ENCODE results near the gene MRPL14. TPM values are rescaled to one million over a fixed set of nuclear protein-coding genes. Genes with fewer than 3 reads are reported as not detected.

The MRPL14 gene
- total RNA-seq, 1 donor from 2014 or later = 40.4 TPM

DNA sequence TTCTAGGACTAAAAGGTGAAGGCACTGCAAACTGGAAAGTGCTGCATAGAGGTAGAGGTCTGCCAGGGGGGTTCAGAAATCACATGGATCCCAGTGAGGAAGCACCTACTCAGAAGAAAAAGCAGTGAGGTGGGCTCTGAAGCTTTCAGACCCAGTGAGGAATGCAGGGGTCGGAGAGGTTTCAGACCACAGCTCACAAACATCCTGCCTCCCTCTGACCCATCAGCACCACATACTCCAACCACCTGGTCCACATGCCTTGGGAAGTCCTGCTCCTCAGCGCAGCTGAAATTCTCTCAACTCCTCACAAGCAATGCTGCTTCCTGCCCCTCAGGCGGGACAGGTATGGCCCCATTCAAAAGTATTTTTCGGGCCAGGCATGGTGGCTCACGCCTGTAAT lies 20.2 kb downstream of the MRPL14 start:
- Mint-ChIP-seq H3K4me1 (peaks cover 23% of the 10 kb centered on the region), H3K36me3 (peaks cover 45% of the 10 kb centered on the region), H3K4me3 (no peak overlapping the region), H3K27me3 (ENCODE audit: insufficient read depth, low read depth) (peaks cover 6% of the 10 kb centered on the region), H3K9me3 (no peaks in the 10 kb centered on the region), H3K27ac (no peak overlapping the region)
- no peak overlapping the region for H3K4me3 ChIP-seq
- no peak overlapping the region for H3K27ac ChIP-seq
- H3K79me2 ChIP-seq (ENCODE audit: low read depth) = peaks cover 28% of the 10 kb centered on the region
- no peak for TF ChIP-seq CTCF (IDR thresholded peaks at IDR 0.05)
- TF ChIP-seq EZH2 (IDR thresholded peaks at IDR 0.05) = no peak
- TF ChIP-seq EZH2phosphoT487 (IDR thresholded peaks at IDR 0.05) = no peak
- peaks cover 9% of the 10 kb centered on the region for H3K4me1 ChIP-seq
- H3K9me3 ChIP-seq (ENCODE audit: low read depth) = no peaks in the 10 kb centered on the region
- H3K27me3 ChIP-seq = no peaks in the 10 kb centered on the region
- H2AFZ ChIP-seq (replicated peaks) = no peak overlapping the region
- no peaks in the 10 kb centered on the region for H3K36me3 ChIP-seq
- peaks cover 71% of the 10 kb centered on the region for H4K20me1 ChIP-seq (ENCODE audit: low read depth)
- no peak overlapping the region for H3K4me2 ChIP-seq
- no peak overlapping the region for H3K9ac ChIP-seq
- peaks cover 7% of the 10 kb centered on the region for H3F3A ChIP-seq (ENCODE audit: low read depth)
- no peak for DNase-seq (ENCODE audit: low spot score)

GRCh38 chr6:44105993-44106740 lies 21.1 kb downstream of the MRPL14 start:
- Histone ChIP-seq H3K4me2 (no peak overlapping the region), H3K9me3 (ENCODE audit: low read depth) (no peaks in the 10 kb centered on the region), H3K79me2 (ENCODE audit: low read depth) (peaks cover 21% of the 10 kb centered on the region), H3K36me3 (no peaks in the 10 kb centered on the region), H2AFZ (replicated peaks) (no peak overlapping the region), H3K9ac (no peak overlapping the region), H4K20me1 (ENCODE audit: low read depth) (peaks cover 67% of the 10 kb centered on the region), H3K4me1 (peaks cover 9% of the 10 kb centered on the region), H3K27me3 (no peaks in the 10 kb centered on the region), H3K4me3 (no peak overlapping the region), H3F3A (ENCODE audit: low read depth) (peaks cover 7% of the 10 kb centered on the region), H3K27ac (no peak overlapping the region)
- H3K27me3 Mint-ChIP-seq (ENCODE audit: insufficient read depth, low read depth) = peaks cover 6% of the 10 kb centered on the region
- no peaks in the 10 kb centered on the region for H3K9me3 Mint-ChIP-seq
- H3K36me3 Mint-ChIP-seq = peaks cover 36% of the 10 kb centered on the region
- peaks cover 28% of the 10 kb centered on the region for H3K4me1 Mint-ChIP-seq
- DNase-seq (ENCODE audit: low spot score) = no peak
- peak overlapping the region; percentile 14 for H3K27ac Mint-ChIP-seq
- no peak for TF ChIP-seq CTCF (IDR thresholded peaks at IDR 0.05)
- no peak for TF ChIP-seq EZH2 (IDR thresholded peaks at IDR 0.05)
- H3K4me3 Mint-ChIP-seq = no peak overlapping the region

DNA sequence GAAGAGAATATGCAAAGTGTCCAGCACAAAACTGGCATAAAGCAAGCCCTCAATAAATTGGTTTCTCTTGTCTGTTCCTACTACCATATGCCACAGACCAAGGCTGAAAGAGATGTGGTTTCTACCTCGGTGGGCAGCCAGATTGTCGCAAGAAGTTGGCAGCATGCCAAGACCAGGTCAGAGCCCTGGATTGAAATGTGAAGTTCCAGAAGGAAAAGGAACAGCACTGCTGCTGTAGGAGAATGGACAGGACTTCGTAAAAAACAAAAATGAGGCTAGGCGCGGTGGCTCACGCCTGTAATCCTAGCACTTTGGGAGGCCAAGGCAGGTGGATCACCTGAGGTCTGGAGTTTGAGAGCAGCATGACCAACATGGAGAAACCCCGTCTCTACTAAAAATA lies 22.1 kb downstream of the MRPL14 start:
- no peak for DNase-seq (ENCODE audit: low spot score)
- Histone ChIP-seq H3K36me3 (no peaks in the 10 kb centered on the region), H3F3A (ENCODE audit: low read depth) (peaks cover 7% of the 10 kb centered on the region), H2AFZ (replicated peaks) (no peak overlapping the region), H3K27me3 (no peaks in the 10 kb centered on the region), H3K9ac (no peak overlapping the region), H3K4me2 (no peak overlapping the region), H3K4me1 (peaks cover 9% of the 10 kb centered on the region), H4K20me1 (ENCODE audit: low read depth) (peaks cover 67% of the 10 kb centered on the region), H3K4me3 (no peak overlapping the region), H3K27ac (no peak overlapping the region), H3K9me3 (ENCODE audit: low read depth) (no peaks in the 10 kb centered on the region), H3K79me2 (ENCODE audit: low read depth) (peaks cover 17% of the 10 kb centered on the region)
- H3K4me3 Mint-ChIP-seq = no peak overlapping the region
- H3K27ac Mint-ChIP-seq = no peak overlapping the region
- H3K4me1 Mint-ChIP-seq = peaks cover 28% of the 10 kb centered on the region
- no peak for TF ChIP-seq EZH2 (IDR thresholded peaks at IDR 0.05)
- no peak for TF ChIP-seq CTCF (IDR thresholded peaks at IDR 0.05)
- no peak for TF ChIP-seq EZH2phosphoT487 (IDR thresholded peaks at IDR 0.05)
- H3K27me3 Mint-ChIP-seq (ENCODE audit: insufficient read depth, low read depth) = peaks cover 6% of the 10 kb centered on the region
- no peaks in the 10 kb centered on the region for H3K9me3 Mint-ChIP-seq
- peaks cover 34% of the 10 kb centered on the region for H3K36me3 Mint-ChIP-seq

Measured in neural progenitor cell (in vitro differentiated cells).